ENCODE data around the gene PPFIA1.

DNA sequence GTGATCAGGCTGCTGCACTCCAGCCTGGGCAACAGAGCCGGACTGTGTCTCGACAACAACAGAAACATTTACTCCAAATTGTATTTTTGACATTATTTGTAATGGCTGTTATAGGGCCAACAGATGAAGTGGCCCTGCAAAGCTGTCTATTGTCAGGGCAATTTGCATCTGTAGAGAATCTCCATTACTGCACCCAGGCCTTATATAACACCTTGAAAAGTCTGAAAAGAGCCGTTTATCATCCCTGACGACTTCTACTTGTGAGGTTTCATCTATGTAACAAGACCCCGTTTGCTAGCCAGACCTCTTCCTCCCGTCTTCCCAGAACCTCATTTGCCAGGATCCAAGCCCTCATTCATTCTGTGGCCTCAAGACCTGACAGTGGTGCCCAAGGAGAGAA lies 118.7 kb downstream of the PPFIA1 start:
- no peak for TF ChIP-seq POLR2A (IDR thresholded peaks at IDR 0.05)
- TF ChIP-seq, protein P1, sequence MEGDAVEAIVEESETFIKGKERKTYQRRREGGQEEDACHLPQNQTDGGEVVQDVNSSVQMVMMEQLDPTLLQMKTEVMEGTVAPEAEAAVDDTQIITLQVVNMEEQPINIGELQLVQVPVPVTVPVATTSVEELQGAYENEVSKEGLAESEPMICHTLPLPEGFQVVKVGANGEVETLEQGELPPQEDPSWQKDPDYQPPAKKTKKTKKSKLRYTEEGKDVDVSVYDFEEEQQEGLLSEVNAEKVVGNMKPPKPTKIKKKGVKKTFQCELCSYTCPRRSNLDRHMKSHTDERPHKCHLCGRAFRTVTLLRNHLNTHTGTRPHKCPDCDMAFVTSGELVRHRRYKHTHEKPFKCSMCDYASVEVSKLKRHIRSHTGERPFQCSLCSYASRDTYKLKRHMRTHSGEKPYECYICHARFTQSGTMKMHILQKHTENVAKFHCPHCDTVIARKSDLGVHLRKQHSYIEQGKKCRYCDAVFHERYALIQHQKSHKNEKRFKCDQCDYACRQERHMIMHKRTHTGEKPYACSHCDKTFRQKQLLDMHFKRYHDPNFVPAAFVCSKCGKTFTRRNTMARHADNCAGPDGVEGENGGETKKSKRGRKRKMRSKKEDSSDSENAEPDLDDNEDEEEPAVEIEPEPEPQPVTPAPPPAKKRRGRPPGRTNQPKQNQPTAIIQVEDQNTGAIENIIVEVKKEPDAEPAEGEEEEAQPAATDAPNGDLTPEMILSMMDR (IDR thresholded peaks at IDR 0.05), result no peak
